NCI-H2029 treated with DMSO at 0.1 percent for 48 hours (cell line): Measurements from ENCODE around the gene ATP11A.
"Not testable (repeated sequence)": the region's sequence is repeated elsewhere in the genome, so short reads cannot be mapped to it uniquely, and the experiment has no call there.

Experiments
- DNase-seq: peaks from one replicate; lab custom pipeline; 2025; lab: John Stamatoyannopoulos, UW

The ATP11A gene

GRCh38 chr13:112670864-112671263 lies 19.0 kb upstream of the ATP11A start:
- DNase-seq, result no peak

- DNase-seq, result no peak
These were observed 18.5 kb upstream of the ATP11A start for GRCh38 chr13:112671359-112671758.

- no peak for DNase-seq
These were observed 17.1 kb upstream of the ATP11A start for GRCh38 chr13:112672651-112673284.

- no peak for DNase-seq
These were observed 15.1 kb upstream of the ATP11A start for GRCh38 chr13:112674412-112675365.

- no peak for DNase-seq
These were observed 14.5 kb upstream of the ATP11A start for GRCh38 chr13:112675366-112675756.

- not testable (repeated sequence) for DNase-seq
These were observed 12.3 kb upstream of the ATP11A start for GRCh38 chr13:112677421-112677962.

- DNase-seq, result no peak
These were observed 10.5 kb upstream of the ATP11A start for GRCh38 chr13:112679381-112679780.

- no peak for DNase-seq
These were observed 9.7 kb upstream of the ATP11A start for GRCh38 chr13:112679932-112680677.

- no peak for DNase-seq
These were observed 9.0 kb upstream of the ATP11A start for GRCh38 chr13:112680741-112681360.

GRCh38 chr13:112683581-112683980 lies 6.3 kb upstream of the ATP11A start:
- DNase-seq, result no peak

- no peak for DNase-seq
These were observed 5.6 kb upstream of the ATP11A start for GRCh38 chr13:112684071-112684845.

GRCh38 chr13:112685189-112685805 lies 4.5 kb upstream of the ATP11A start:
- not testable (repeated sequence) for DNase-seq

- DNase-seq, result no peak
These were observed 3.9 kb upstream of the ATP11A start for GRCh38 chr13:112685896-112686295.

- no peak for DNase-seq
These were observed 3.5 kb upstream of the ATP11A start for GRCh38 chr13:112686364-112686763.

- no peak for DNase-seq
These were observed 2.9 kb upstream of the ATP11A start for GRCh38 chr13:112686987-112687386.

GRCh38 chr13:112687836-112688559 lies 1.8 kb upstream of the ATP11A start:
- DNase-seq, result no peak

- no peak for DNase-seq
These were observed 1.1 kb upstream of the ATP11A start for GRCh38 chr13:112688560-112689302.

GRCh38 chr13:112690283-112690929 lies 568 bp downstream of the ATP11A start:
- no peak for DNase-seq

GRCh38 chr13:112692104-112692503 lies 2.3 kb downstream of the ATP11A start:
- DNase-seq, result no peak
